ENCODE measurements around the gene ZNF230. TPM values are rescaled to one million over a fixed set of nuclear protein-coding genes. Genes with fewer than 3 reads are reported as not detected.

The ZNF230 gene
- total and polyA plus RNA-seq, 9 of the 15 experiments (the other 6 are each of a cell fraction or from before 2014, with no cell fraction given): 1.3 to 4.0 (median 2.2) TPM

- TF ChIP-seq RBFOX2 (IDR thresholded peaks at IDR 0.05; ENCODE audit: low read depth, low read length): peak; percentile 32; the same call in 1 of the 2 replicates
- peak; percentile 71; the same call in 1 of the 2 replicates for TF ChIP-seq ZEB2 (IDR thresholded peaks at IDR 0.05)
- peak; percentile 41; the same call in 1 of the 2 replicates for TF ChIP-seq EHMT2 (IDR thresholded peaks at IDR 0.05)
- 0 out of 2 replicates have a peak, but pooled peaks have one; percentile 59 for TF ChIP-seq ZNF175 (CRISPR knock-in tag; IDR thresholded peaks at IDR 0.05; ENCODE audit: low read depth)
- TF ChIP-seq, protein P1, sequence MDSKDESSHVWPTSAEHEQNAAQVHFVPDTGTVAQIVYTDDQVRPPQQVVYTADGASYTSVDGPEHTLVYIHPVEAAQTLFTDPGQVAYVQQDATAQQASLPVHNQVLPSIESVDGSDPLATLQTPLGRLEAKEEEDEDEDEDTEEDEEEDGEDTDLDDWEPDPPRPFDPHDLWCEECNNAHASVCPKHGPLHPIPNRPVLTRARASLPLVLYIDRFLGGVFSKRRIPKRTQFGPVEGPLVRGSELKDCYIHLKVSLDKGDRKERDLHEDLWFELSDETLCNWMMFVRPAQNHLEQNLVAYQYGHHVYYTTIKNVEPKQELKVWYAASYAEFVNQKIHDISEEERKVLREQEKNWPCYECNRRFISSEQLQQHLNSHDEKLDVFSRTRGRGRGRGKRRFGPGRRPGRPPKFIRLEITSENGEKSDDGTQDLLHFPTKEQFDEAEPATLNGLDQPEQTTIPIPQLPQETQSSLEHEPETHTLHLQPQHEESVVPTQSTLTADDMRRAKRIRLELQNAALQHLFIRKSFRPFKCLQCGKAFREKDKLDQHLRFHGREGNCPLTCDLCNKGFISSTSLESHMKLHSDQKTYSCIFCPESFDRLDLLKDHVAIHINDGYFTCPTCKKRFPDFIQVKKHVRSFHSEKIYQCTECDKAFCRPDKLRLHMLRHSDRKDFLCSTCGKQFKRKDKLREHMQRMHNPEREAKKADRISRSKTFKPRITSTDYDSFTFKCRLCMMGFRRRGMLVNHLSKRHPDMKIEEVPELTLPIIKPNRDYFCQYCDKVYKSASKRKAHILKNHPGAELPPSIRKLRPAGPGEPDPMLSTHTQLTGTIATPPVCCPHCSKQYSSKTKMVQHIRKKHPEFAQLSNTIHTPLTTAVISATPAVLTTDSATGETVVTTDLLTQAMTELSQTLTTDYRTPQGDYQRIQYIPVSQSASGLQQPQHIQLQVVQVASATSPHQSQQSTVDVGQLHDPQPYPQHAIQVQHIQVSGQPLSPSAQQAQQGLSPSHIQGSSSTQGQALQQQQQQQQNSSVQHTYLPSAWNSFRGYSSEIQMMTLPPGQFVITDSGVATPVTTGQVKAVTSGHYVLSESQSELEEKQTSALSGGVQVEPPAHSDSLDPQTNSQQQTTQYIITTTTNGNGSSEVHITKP (IDR thresholded peaks at IDR 0.05; ENCODE audit: partially characterized antibody): no peak
- TF ChIP-seq ZBTB1 (CRISPR knock-in tag; IDR thresholded peaks at IDR 0.05; ENCODE audit: borderline replicate concordance, low read depth): no peak
- TF ChIP-seq ATF1 (CRISPR knock-in tag; IDR thresholded peaks at IDR 0.05): no peak
- peak; percentile 64 for TF ChIP-seq ATF1 (tag; IDR thresholded peaks at IDR 0.05)
- TF ChIP-seq KDM4B (IDR thresholded peaks at IDR 0.05; ENCODE audit: borderline replicate concordance in 2 of 2, low read depth in 1 of 2): peak in 1 of 2 experiments; percentile 75; a peak in 1 of 4 replicates
- TF ChIP-seq ZNF395 (CRISPR knock-in tag; IDR thresholded peaks at IDR 0.05): peak; percentile 74
- peak; percentile 5; the same call in 1 of the 2 replicates for TF ChIP-seq ETV1 (tag; conservative IDR thresholded peaks at IDR 0.05; ENCODE audit: low read depth)
- TF ChIP-seq, protein P2, sequence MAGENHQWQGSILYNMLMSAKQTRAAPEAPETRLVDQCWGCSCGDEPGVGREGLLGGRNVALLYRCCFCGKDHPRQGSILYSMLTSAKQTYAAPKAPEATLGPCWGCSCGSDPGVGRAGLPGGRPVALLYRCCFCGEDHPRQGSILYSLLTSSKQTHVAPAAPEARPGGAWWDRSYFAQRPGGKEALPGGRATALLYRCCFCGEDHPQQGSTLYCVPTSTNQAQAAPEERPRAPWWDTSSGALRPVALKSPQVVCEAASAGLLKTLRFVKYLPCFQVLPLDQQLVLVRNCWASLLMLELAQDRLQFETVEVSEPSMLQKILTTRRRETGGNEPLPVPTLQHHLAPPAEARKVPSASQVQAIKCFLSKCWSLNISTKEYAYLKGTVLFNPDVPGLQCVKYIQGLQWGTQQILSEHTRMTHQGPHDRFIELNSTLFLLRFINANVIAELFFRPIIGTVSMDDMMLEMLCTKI (IDR thresholded peaks at IDR 0.05; ENCODE audit: partially characterized antibody): no peak
- peak; percentile 32; the same call in 1 of the 2 replicates for TF ChIP-seq PHF8 (IDR thresholded peaks at IDR 0.05; ENCODE audit: borderline replicate concordance, low read length)
- TF ChIP-seq CTBP1 (IDR thresholded peaks at IDR 0.05; ENCODE audit: borderline replicate concordance): 0 out of 2 replicates have a peak, but pooled peaks have one; percentile 60
- no peak for TF ChIP-seq KLF13 (tag; IDR thresholded peaks at IDR 0.05; ENCODE audit: borderline replicate concordance, low read depth)
- TF ChIP-seq, protein P3, sequence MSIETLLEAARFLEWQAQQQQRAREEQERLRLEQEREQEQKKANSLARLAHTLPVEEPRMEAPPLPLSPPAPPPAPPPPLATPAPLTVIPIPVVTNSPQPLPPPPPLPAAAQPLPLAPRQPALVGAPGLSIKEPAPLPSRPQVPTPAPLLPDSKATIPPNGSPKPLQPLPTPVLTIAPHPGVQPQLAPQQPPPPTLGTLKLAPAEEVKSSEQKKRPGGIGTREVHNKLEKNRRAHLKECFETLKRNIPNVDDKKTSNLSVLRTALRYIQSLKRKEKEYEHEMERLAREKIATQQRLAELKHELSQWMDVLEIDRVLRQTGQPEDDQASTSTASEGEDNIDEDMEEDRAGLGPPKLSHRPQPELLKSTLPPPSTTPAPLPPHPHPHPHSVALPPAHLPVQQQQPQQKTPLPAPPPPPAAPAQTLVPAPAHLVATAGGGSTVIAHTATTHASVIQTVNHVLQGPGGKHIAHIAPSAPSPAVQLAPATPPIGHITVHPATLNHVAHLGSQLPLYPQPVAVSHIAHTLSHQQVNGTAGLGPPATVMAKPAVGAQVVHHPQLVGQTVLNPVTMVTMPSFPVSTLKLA (conservative IDR thresholded peaks at IDR 0.05): peak in 1 of 2 experiments; percentile 57; a peak in 1 of 4 replicates
These were observed 49.1 kb downstream of the ZNF230 start, which contains the start of gene ZNF223 (continued) for GRCh38 chr19:44051650-44052402.

Data from K562 (cell line).